HEK293 (cell line): Measurements from ENCODE around the gene TSTD1.

Source experiments
- SETDB1 ChIP-seq: IDR thresholded peaks from one replicate; pipeline ENCODE4 v1.6.1; 2017; ENCODE audit warnings: mild to moderate bottlenecking, low read length, moderate library complexity, mixed read lengths; ENCODE audit not compliant: insufficient read length
- ZNF768 ChIP-seq: fragments of 450-650 bp; formaldehyde crosslinking; IDR thresholded peaks from 2 replicates; pipeline ENCODE4 v1.5.1; 2018; ENCODE audit warnings: missing biosample characterization, mild to moderate bottlenecking, missing genetic modification characterization
- ZSCAN30 ChIP-seq: fragments of 450-650 bp; IDR thresholded peaks from 2 replicates; pipeline ENCODE4 v1.5.1; 2018; ENCODE audit warnings: missing biosample characterization, mild to moderate bottlenecking, missing genetic modification characterization, moderate library complexity
- TF ChIP-seq, protein P1 (sequence below): fragments of 450-650 bp; formaldehyde crosslinking; IDR thresholded peaks from 2 replicates; pipeline ENCODE4 v1.5.1; 2016; ENCODE audit warnings: missing biosample characterization, missing genetic modification characterization
- TF ChIP-seq, protein P2 (sequence below): fragments of 450-650 bp; formaldehyde crosslinking; IDR thresholded peaks from 2 replicates; pipeline ENCODE4 v1.5.1; 2016; ENCODE audit warnings: missing biosample characterization, missing genetic modification characterization

DNA sequence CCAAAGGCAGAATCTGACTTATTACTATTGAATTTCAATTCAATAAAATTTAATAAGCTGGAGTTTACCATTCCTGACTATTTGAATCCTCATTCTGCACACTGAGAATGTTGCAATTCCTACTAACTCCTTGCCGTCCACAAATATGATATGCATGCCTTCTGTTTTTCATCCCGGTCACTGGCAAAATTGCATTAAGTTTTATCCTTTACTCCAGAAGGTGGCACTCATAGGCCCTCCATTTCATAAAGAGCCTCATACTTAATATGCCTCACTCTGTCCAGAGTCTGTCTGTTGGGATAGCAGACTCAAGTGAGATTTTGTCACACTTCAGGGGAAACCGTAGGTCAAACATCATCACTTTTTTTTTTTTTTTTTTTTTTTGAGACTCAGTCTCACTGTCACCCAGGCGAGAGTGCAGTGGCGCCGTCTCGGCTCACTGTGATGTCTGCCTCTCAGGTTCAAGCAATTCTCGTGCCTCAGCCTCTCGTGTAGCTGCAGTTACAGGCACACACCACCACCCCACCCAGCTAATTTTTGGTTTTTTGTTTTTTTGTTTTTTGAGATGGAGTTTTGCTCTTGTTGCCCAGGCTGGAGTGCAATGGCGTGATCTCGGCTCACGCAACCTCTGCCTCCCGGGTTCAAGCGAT is 45.1 kb downstream of the TSTD1 start:
- TF ChIP-seq, protein P1, sequence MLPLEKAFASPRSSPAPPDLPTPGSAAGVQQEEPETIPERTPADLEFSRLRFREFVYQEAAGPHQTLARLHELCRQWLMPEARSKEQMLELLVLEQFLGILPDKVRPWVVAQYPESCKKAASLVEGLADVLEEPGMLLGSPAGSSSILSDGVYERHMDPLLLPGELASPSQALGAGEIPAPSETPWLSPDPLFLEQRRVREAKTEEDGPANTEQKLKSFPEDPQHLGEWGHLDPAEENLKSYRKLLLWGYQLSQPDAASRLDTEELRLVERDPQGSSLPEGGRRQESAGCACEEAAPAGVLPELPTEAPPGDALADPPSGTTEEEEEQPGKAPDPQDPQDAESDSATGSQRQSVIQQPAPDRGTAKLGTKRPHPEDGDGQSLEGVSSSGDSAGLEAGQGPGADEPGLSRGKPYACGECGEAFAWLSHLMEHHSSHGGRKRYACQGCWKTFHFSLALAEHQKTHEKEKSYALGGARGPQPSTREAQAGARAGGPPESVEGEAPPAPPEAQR (tag by site-specific recombination), result no peak
- TF ChIP-seq SETDB1, result no peak
- no peak for TF ChIP-seq ZSCAN30 (tag by site-specific recombination)
- TF ChIP-seq, protein P2, sequence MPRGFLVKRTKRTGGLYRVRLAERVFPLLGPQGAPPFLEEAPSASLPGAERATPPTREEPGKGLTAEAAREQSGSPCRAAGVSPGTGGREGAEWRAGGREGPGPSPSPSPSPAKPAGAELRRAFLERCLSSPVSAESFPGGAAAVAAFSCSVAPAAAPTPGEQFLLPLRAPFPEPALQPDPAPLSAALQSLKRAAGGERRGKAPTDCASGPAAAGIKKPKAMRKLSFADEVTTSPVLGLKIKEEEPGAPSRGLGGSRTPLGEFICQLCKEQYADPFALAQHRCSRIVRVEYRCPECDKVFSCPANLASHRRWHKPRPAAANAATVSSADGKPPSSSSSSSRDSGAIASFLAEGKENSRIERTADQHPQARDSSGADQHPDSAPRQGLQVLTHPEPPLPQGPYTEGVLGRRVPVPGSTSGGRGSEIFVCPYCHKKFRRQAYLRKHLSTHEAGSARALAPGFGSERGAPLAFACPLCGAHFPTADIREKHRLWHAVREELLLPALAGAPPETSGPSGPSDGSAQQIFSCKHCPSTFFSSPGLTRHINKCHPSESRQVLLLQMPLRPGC (tag by site-specific recombination), result no peak
- TF ChIP-seq ZNF768, result no peak
